Loucy (cell line): ENCODE data around the gene ARSG.

Source experiments
- H2AFZ ChIP-seq: fragments of 200-600 bp; sonication (generic); 2 replicates; pipeline ENCODE4 v1.6.0; 2016; ENCODE audit warnings: antibody characterized with exemption, mild to moderate bottlenecking, low read length, moderate library complexity
- H3F3A ChIP-seq: fragments of 200-600 bp; 2 replicates; pipeline ENCODE4 v1.6.0; 2016; ENCODE audit warnings: antibody characterized with exemption, low read depth, mild to moderate bottlenecking
- H3K27me3 ChIP-seq: fragments of 200-600 bp; sonication (generic); 2 replicates; pipeline ENCODE4 v1.6.1; 2014; ENCODE audit warnings: low read length, mild to moderate bottlenecking; ENCODE audit not compliant: insufficient read depth, poor library complexity, severe bottlenecking
- H3K36me3 ChIP-seq: fragments of 200-600 bp; sonication (generic); 2 replicates; pipeline ENCODE4 v1.6.1; 2016; ENCODE audit warnings: low read length; ENCODE audit not compliant: insufficient read depth
- H3K4me1 ChIP-seq: fragments of 200-600 bp; sonication (generic); 2 replicates; pipeline ENCODE4 v1.5.1; 2014; ENCODE audit warnings: low read length, mild to moderate bottlenecking; ENCODE audit not compliant: insufficient read depth, poor library complexity, severe bottlenecking
- H3K4me2 ChIP-seq: fragments of 200-600 bp; sonication (generic); 2 replicates; pipeline ENCODE4 v1.6.0; 2014; ENCODE audit warnings: antibody characterized with exemption, low read length, low read depth, mild to moderate bottlenecking; ENCODE audit not compliant: poor library complexity, severe bottlenecking
- H3K4me3 ChIP-seq: fragments of 200-600 bp; sonication (generic); 2 replicates; pipeline ENCODE4 v1.5.1; 2014; ENCODE audit warnings: low read length, mild to moderate bottlenecking, mixed read lengths; ENCODE audit not compliant: poor library complexity, severe bottlenecking
- H3K79me2 ChIP-seq: fragments of 200-600 bp; sonication (generic); 2 replicates; pipeline ENCODE4 v1.6.1; 2014; ENCODE audit warnings: low read length; ENCODE audit not compliant: insufficient read depth
- H3K9ac ChIP-seq: fragments of 200-600 bp; sonication (generic); 2 replicates; pipeline ENCODE4 v1.6.0; 2014; ENCODE audit warnings: mild to moderate bottlenecking, low read depth, low read length, moderate library complexity; ENCODE audit not compliant: poor library complexity, severe bottlenecking
- H3K9me2 ChIP-seq: fragments of 200-600 bp; sonication (generic); replicated peaks from 2 replicates; pipeline ENCODE4 v1.6.1; 2016; ENCODE audit warnings: low read depth, low read length, mixed read lengths
- H3K9me3 ChIP-seq: fragments of 200-600 bp; sonication (generic); 2 replicates; pipeline ENCODE4 v1.6.1; 2014; ENCODE audit warnings: mild to moderate bottlenecking, antibody characterized with exemption, low read length, low read depth; ENCODE audit not compliant: insufficient read depth
- H4K20me1 ChIP-seq: fragments of 200-600 bp; sonication (generic); 2 replicates; pipeline ENCODE4 v1.6.0; 2014; ENCODE audit warnings: antibody characterized with exemption, low read length, mild to moderate bottlenecking; ENCODE audit not compliant: insufficient read depth, poor library complexity, severe bottlenecking
- EZH2phosphoT487 ChIP-seq: fragments of 200-600 bp; IDR thresholded peaks from 2 replicates; pipeline ENCODE4 v1.6.1; 2018; ENCODE audit warnings: antibody characterized with exemption, mild to moderate bottlenecking, moderate library complexity, borderline replicate concordance
- TF ChIP-seq, protein P1 (sequence below): fragments of 200-600 bp; sonication (generic); conservative IDR thresholded peaks from 2 replicates; pipeline ENCODE4 v1.5.1; 2014; ENCODE audit warnings: mild to moderate bottlenecking, antibody characterized with exemption, low read length

The ARSG gene

GRCh38 chr17:68317458-68317857, 26.2 kb downstream of the ARSG start:
- H3K9ac ChIP-seq, result no peak overlapping the region
- no peaks in the 10 kb centered on the region for H4K20me1 ChIP-seq
- no peaks in the 10 kb centered on the region for H3F3A ChIP-seq
- no peaks in the 10 kb centered on the region for H3K79me2 ChIP-seq
- no peaks in the 10 kb centered on the region for H3K36me3 ChIP-seq
- H3K9me2 ChIP-seq, result no peaks in the 10 kb centered on the region
- H3K4me3 ChIP-seq, result no peak overlapping the region
- TF ChIP-seq, protein P1, sequence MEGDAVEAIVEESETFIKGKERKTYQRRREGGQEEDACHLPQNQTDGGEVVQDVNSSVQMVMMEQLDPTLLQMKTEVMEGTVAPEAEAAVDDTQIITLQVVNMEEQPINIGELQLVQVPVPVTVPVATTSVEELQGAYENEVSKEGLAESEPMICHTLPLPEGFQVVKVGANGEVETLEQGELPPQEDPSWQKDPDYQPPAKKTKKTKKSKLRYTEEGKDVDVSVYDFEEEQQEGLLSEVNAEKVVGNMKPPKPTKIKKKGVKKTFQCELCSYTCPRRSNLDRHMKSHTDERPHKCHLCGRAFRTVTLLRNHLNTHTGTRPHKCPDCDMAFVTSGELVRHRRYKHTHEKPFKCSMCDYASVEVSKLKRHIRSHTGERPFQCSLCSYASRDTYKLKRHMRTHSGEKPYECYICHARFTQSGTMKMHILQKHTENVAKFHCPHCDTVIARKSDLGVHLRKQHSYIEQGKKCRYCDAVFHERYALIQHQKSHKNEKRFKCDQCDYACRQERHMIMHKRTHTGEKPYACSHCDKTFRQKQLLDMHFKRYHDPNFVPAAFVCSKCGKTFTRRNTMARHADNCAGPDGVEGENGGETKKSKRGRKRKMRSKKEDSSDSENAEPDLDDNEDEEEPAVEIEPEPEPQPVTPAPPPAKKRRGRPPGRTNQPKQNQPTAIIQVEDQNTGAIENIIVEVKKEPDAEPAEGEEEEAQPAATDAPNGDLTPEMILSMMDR, result no peak
- TF ChIP-seq EZH2phosphoT487, result no peak
- no peaks in the 10 kb centered on the region for H3K27me3 ChIP-seq
- no peaks in the 10 kb centered on the region for H3K9me3 ChIP-seq
- no peak overlapping the region for H3K4me2 ChIP-seq
- peaks cover 8% of the 10 kb centered on the region for H3K4me1 ChIP-seq
- H2AFZ ChIP-seq, result no peak overlapping the region

DNA sequence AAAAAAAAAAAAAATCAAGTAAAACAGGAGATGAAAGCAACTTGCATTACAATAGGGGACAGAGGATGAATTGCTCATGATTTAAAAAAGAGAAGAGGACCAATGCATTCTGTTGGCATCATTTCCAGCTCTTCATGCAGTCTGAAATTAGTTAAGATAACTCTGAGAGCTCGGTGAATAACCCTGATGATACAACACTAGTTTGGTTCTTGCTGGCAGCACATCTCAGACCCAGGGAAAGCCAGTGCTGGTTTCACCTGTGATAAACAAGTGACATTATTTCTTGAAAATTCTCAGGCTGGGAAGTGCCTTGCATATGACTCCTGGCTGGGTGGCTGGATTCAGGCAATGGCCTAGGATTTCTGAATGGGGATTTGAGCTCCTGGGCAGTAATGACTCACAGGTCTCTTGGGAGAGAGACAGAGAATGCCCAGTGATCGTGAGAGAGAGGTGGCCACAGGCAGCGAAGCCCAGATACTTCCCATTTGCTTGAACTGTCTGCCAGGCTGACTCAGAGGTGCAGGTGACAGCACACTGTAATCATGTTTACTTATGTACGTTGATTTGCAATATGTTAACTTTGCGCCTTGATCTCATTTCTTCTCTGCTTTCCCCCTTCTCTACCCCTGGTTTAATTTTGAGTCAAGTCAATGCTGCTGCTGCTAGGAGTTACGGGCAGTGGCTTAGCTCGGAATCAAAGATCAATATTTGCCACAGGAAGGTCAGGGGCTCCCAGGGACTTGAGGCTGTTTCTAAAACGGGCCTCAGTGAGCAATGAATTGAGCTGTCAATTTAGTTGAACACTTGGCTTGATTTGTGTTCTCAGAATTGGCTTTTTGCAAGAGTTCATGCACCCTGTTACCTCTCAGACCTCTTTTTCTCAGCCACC, 27.1 kb downstream of the ARSG start:
- H2AFZ ChIP-seq, result no peak overlapping the region
- TF ChIP-seq, protein P1, result no peak
- TF ChIP-seq EZH2phosphoT487, result no peak
- H3K27me3 ChIP-seq, result no peaks in the 10 kb centered on the region
- H3K79me2 ChIP-seq, result no peaks in the 10 kb centered on the region
- peaks cover 6% of the 10 kb centered on the region for H3K4me1 ChIP-seq
- H3K4me2 ChIP-seq, result no peak overlapping the region
- no peaks in the 10 kb centered on the region for H4K20me1 ChIP-seq
- H3K9ac ChIP-seq, result no peak overlapping the region
- no peaks in the 10 kb centered on the region for H3F3A ChIP-seq
- H3K36me3 ChIP-seq, result no peaks in the 10 kb centered on the region
- no peaks in the 10 kb centered on the region for H3K9me2 ChIP-seq
- no peaks in the 10 kb centered on the region for H3K9me3 ChIP-seq
- no peak overlapping the region for H3K4me3 ChIP-seq

- Histone ChIP-seq H3K4me1 (peaks cover 11% of the 10 kb centered on the region), H3K36me3 (no peaks in the 10 kb centered on the region), H2AFZ (no peak overlapping the region), H3K27me3 (no peaks in the 10 kb centered on the region), H3K4me2 (no peak overlapping the region), H3K79me2 (no peaks in the 10 kb centered on the region), H3F3A (no peaks in the 10 kb centered on the region), H3K9me3 (no peaks in the 10 kb centered on the region), H3K4me3 (no peak overlapping the region), H4K20me1 (no peaks in the 10 kb centered on the region), H3K9me2 (no peaks in the 10 kb centered on the region), H3K9ac (no peak overlapping the region)
- no peak for TF ChIP-seq EZH2phosphoT487
Observed at GRCh38 chr17:68319410-68320162, 28.3 kb downstream of the ARSG start.
